DMS53 treated with DMSO at 0.1 percent for 48 hours (cell line): ENCODE data around the gene DCTPP1.

Experiments
- DNase-seq: peaks from one replicate; lab custom pipeline; 2025; ENCODE audit not compliant: unreplicated experiment; lab: John Stamatoyannopoulos, UW

The DCTPP1 gene

DNA sequence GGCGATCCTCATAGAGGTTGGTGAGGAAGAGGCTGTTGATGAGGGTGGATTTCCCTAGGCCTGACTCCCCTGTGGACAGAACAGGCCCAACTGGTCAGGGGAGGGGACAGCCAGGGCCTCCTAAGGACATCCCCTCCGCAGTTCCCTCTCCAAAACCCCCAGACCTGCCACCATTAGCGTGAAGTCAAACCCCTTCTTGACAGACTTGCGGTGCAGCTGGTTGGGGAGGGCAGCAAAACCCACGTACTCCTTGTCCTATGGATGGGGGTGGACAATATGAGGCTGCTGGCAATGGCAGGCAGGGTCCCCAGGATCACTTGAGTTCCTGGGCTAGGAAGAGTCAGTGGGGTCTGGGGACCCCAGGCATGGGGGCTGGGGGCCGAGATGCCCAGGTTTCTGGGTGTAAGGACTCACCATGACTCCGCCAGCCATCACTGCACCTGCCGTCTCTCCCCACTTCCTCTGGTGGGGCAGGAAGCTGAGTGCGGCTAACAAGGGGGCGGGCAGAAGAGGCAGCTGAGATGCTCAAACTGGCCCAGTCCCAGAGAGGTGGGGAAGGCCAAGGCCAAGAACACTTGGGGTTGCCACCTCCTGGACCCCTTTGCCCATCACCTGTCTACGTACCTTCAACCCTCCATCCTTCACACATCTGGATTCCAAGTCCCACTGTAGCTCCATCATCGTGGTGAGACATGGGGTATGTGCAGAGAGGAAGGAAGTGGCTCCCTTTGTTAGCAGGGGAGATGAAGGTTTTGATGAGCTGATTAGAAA is 47.5 kb downstream of the DCTPP1 start, which contains the start of gene SEPTIN1:
SEPTIN1 (minus strand) TSS at position 451 of the 771 bp plus-strand sequence; CDS start at position 432, 19 bp downstream.
- no peak for DNase-seq

GRCh38 chr16:30381291-30382041 is 48.4 kb downstream of the DCTPP1 start:
- no peak for DNase-seq

DNA sequence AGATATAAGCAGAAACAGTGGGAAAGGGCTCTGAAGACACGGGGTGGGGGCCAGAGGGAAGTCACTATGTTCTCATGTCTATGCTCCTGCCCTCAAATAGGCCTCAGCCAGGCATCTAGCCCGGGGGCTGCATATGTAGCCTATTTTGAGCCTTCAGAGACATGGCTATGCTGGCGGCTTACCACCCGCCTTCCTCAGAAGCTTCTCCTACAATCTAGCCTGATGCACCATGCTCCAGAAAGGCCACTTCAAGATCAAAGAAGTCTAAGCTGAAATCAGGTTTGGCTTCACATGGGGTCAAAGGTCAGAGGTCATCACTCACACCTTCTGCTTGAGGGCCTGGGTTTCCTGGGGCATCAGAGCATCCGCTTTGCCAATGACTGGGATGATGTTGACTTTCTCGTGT is 49.0 kb downstream of the DCTPP1 start:
- DNase-seq, result no peak

- DNase-seq, result no peak
These were observed 49.6 kb downstream of the DCTPP1 start for GRCh38 chr16:30380072-30380802.

- DNase-seq, result no peak
These were observed 50.6 kb downstream of the DCTPP1 start for GRCh38 chr16:30379158-30379783.

DNA sequence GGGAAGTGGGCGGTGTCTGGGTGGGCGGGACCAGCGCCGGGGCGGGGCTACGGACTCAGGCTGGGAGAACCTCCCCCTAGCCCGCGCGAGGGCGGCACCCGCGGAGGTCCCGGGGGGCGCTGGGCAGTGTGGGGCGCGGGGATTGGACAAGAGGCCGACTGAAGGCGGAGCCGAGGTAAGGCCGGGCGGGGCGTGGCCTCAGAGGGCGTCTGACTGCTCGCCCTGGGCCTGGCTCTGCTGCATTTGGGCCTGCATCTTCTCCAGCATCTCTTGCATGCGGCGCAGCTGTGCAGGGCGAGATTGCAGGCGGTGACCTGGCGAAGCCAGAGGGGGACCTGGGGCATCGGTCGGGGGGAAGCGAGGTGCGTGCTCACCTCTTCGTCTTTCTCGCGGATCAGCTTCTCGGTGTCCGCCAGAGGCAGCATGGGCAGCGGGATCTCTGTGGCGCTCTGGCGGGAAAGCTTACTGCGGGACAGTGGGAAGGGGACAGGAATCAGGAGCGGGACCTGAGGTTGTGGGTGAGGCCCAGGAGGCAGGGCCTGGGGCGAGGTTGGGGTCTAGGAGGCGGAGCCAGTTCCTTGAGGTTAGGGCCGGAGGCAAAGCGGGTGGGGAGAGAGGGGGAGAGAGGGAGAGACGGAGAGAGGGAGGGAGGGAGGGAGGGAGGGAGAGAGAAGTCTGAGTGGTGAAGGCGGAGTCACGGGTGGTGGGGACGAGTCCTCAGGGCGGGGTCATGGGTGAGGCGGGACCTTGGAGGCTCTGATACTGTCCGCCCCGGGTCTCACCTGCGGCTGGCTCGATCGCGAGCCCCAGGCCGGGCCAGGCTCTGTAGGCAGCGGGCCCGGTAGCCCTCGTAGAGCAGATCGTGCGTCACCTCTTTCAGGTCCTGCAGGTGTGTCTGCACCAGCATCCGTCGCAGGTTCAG is 51.3 kb downstream of the DCTPP1 start:
- DNase-seq, result peak; percentile 93

GRCh38 chr16:30377812-30378235 is 52.0 kb downstream of the DCTPP1 start:
- DNase-seq, result no peak

- peak; percentile 71 for DNase-seq
These were observed 52.6 kb downstream of the DCTPP1 start for GRCh38 chr16:30377050-30377811.

DNA sequence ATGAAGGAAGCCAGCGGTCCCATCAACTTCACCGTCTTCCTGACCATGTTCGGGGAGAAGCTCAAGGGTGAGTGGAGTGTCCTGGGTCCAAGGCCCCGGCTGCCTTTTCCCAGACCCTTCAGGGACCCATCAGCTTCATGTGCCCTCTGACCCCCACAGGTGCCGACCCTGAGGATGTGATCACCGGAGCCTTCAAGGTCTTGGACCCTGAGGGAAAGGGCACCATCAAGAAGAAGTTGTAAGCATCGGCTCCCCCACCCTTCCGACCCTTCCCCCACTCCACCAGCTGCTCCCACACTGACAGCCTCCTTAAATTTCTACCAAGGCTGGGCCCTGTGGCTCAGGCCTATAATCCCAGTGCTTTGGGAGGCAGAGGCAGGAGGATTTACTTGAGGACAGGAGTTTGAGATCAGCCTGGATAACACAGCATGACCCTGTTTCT is 53.3 kb downstream of the DCTPP1 start:
- no peak for DNase-seq

DNA sequence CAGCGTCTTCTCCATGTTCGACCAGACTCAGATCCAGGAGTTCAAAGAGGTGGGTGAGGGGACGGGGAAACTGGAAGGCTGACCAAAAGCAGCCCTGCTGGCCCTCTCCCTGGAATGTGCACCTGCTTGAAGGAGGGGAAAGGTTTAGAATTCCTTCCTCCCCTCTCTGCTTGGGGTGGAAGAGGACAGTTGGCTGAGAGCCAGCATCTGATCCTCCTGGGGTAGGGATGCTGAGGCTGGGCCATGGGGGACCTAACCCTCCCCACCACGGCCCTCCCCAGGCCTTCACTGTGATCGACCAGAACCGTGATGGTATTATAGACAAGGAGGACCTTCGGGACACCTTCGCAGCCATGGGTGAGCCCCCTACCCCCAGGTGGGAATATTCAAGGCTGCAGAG is 54.0 kb downstream of the DCTPP1 start:
- DNase-seq, result no peak

- DNase-seq, result no peak
These were observed 55.3 kb downstream of the DCTPP1 start, which contains the start of gene MYL11 for GRCh38 chr16:30374538-30374937. TSS of gene MYL11 (plus strand) at chr16:30374802. CDS start at chr16:30374858, 56 bp downstream.
